Body of pancreas (tissue), 4 donors: Measurements from ENCODE around the gene LTC4S. TPM values are rescaled to one million over a fixed set of nuclear protein-coding genes. Genes with fewer than 3 reads are reported as not detected.

ENCODE experiments used
- ATAC-seq: fragments of 150-250 bp; one replicate; pipeline ENCODE4 v1.9.1; 2016
- DNase-seq, 4 donors: peaks; one replicate each; pipeline ENCODE4 v3.0.0-alpha.2; 2019
- H3K27ac ChIP-seq, 4 donors: fragments of 200-600 bp; sonication (generic); 1 replicate in 3 of 4; 2 replicates in 1 of 4; pipeline versions ENCODE4 v1.5.1 to v1.6.1; 2016 to 2019; ENCODE audit warnings: mild to moderate bottlenecking in 1 of 4, mixed read lengths in 1 of 4, moderate library complexity in 1 of 4
- H3K27me3 ChIP-seq, 2 donors: fragments of 200-600 bp; sonication (generic); one replicate each; pipeline ENCODE4 v1.6.0; 2016; ENCODE audit warnings: mild to moderate bottlenecking in 1 of 2
- H3K36me3 ChIP-seq, 2 donors: fragments of 200-600 bp; sonication (generic); replicated peaks in 1 of 2; 2 replicates each; pipeline ENCODE4 v1.5.1; 2016; ENCODE audit warnings: low read depth in 2 of 2; ENCODE audit not compliant: insufficient read depth in 1 of 2
- H3K4me1 ChIP-seq: fragments of 200-600 bp; sonication (generic); one replicate; pipeline ENCODE4 v1.6.0; 2016
- H3K4me3 ChIP-seq, 2 donors: fragments of 200-600 bp; sonication (generic); 1 replicate in 1 of 2; 2 replicates in 1 of 2; pipeline ENCODE4 v1.5.1; 2016 to 2019
- H3K9me3 ChIP-seq, 3 donors: fragments of 200-600 bp; sonication (generic); 1 replicate in 2 of 3; 2 replicates in 1 of 3; pipeline ENCODE4 v1.5.1; 2016
- CTCF ChIP-seq, 7 experiments: fragments of 450-650 bp in 4 of 7; fragments of 200-600 bp in 3 of 7; sonication (generic) in 3 of 7; IDR thresholded peaks; one replicate each; pipeline ENCODE4 v1.5.1; 2016 to 2019; ENCODE audit warnings: antibody characterized with exemption in 7 of 7
- POLR2A ChIP-seq, 3 donors: fragments of 450-650 bp; IDR thresholded peaks; one replicate each; pipeline ENCODE4 v1.6.1; 2016; ENCODE audit warnings: antibody characterized with exemption in 3 of 3, mild to moderate bottlenecking in 2 of 3
- WGBS, 2 donors: methylation state at CpG; one replicate each; pipeline ENCODE4 v1.1.5; 2017; 5-methylcytosine and 5-hydroxymethylcytosine counted together
- intact Hi-C: fragments of 100-400 bp; cut with DNase I; formaldehyde crosslinking; loops from one replicate; pipeline ENCODE4 v1.15.1; 2023
- microRNA counts, 2 donors: library from miRNA; unstranded; fragments of <30 nt; microRNA quantifications; one replicate each; lab custom pipeline; 2017
- microRNA-seq, 2 donors: library from miRNA; unstranded; fragments of <30 nt; microRNA quantifications; one replicate each; pipeline ENCODE4, GENCODE V29; 2016; ENCODE audit warnings: borderline number of aligned reads in 2 of 2, borderline replicate concordance in 2 of 2
- small RNA-seq: library from RNA; depleted of rRNA; stranded (forward); fragments of <200 nt; gene quantifications from one replicate; pipeline ENCODE3, GENCODE V24; 2016
- total RNA-seq, 2 donors: library from RNA; depleted of rRNA; stranded (reverse); fragments of >200 nt; gene quantifications; one replicate each; pipeline ENCODE4 v1.1.0, GENCODE V29; 2016

The LTC4S gene
- total RNA-seq, 2 donors from 2014 or later = 10.6 to 16.2 TPM

- Histone ChIP-seq H3K4me1 (peaks cover 37% of the 10 kb centered on the region), H3K27me3 (no peaks in the 10 kb centered on the region), H3K4me3 (no peak overlapping the region), H3K36me3 (peaks cover 16 to 20% of the 10 kb centered on the region in 2 donors), H3K9me3 (no peaks in the 10 kb centered on the region), H3K27ac (peak overlapping the region in 3 of 4 donors; percentile 26 to 67 (median 51))
- peak; percentile 79 for ATAC-seq
- intact Hi-C loops = no loop called here
- TF ChIP-seq CTCF (IDR thresholded peaks at IDR 0.05) (no peak), POLR2A (IDR thresholded peaks at IDR 0.05) (no peak)
- DNase-seq = peak; percentile 82 to 89 (median 88)
- WGBS, 2 donors = 44 to 70% methylated on average over 10 to 16 of the region's 16 CpGs
Measured at GRCh38 chr5:179839328-179840256, 45.8 kb downstream of the LTC4S start.

GRCh38 chr5:179840321-179840720, 46.5 kb downstream of the LTC4S start:
- no peaks in the 10 kb centered on the region for H3K27me3 ChIP-seq
- no peak for DNase-seq
- intact Hi-C loops = no loop called here

GRCh38 chr5:179840766-179841165, 47.0 kb downstream of the LTC4S start:
- 71 to 79% methylated on average over 4 to 17 of the region's 17 CpGs for WGBS, 2 donors
- TF ChIP-seq CTCF (IDR thresholded peaks at IDR 0.05) (no peak), POLR2A (IDR thresholded peaks at IDR 0.05) (no peak)
- Histone ChIP-seq H3K27ac (peak overlapping the region in 2 of 4 donors; percentile 24 to 67), H3K9me3 (no peaks in the 10 kb centered on the region), H3K36me3 (peaks cover 16 to 17% of the 10 kb centered on the region in 2 donors), H3K4me3 (no peak overlapping the region), H3K4me1 (peaks cover 37% of the 10 kb centered on the region), H3K27me3 (no peaks in the 10 kb centered on the region)
- peak in 1 of 4 donors; percentile 25 for DNase-seq
- no peak for ATAC-seq
- intact Hi-C loops = no loop called here

More at GRCh38 chr5:179840321-179840720, 46.5 kb downstream of the LTC4S start:
- TF ChIP-seq POLR2A (IDR thresholded peaks at IDR 0.05) (no peak), CTCF (IDR thresholded peaks at IDR 0.05) (no peak)
- H3K27ac ChIP-seq = peak overlapping the region in 3 of 4 donors; percentile 26 to 67 (median 51)
- H3K36me3 ChIP-seq = peaks cover 16 to 20% of the 10 kb centered on the region in 2 donors
- WGBS, 2 donors = 92 to 93% methylated on average over 11 of the region's 11 CpGs
- H3K9me3 ChIP-seq = no peaks in the 10 kb centered on the region
- no peak overlapping the region for H3K4me3 ChIP-seq
- peaks cover 37% of the 10 kb centered on the region for H3K4me1 ChIP-seq
- ATAC-seq = no peak

GRCh38 chr5:179841621-179842020, 47.8 kb downstream of the LTC4S start:
- DNase-seq (peak in 3 of 4 donors; percentile 63 to 74 (median 74)), ATAC-seq (peak; percentile 24)
- Histone ChIP-seq H3K9me3 (no peaks in the 10 kb centered on the region), H3K27ac (peak overlapping the region in 2 of 4 donors; percentile 24 to 67), H3K27me3 (no peaks in the 10 kb centered on the region), H3K4me3 (no peak overlapping the region), H3K36me3 (peaks cover 10 to 12% of the 10 kb centered on the region in 2 donors), H3K4me1 (peaks cover 30% of the 10 kb centered on the region)
- TF ChIP-seq CTCF (IDR thresholded peaks at IDR 0.05) = peak in 1 of 7 experiments; percentile 8
- TF ChIP-seq POLR2A (IDR thresholded peaks at IDR 0.05) = no peak
- WGBS, 2 donors = 57 to 66% methylated on average over 5 to 9 of the region's 9 CpGs
- intact Hi-C loops = no loop called here

MicroRNA genes within 50 kb of the gene (microRNA counts, 767-probe panel; counts per million panel counts)
- microRNA hsa-miR-1229 (lab: Ali Mortazavi, UCI) = 0 to 736 counts per million in 2 donors

Small RNA genes lying within 50 kb of the gene (microRNA-seq; reads per million reads assigned to microRNA genes)
- gene MIR1229 = 2.3 to 2.7 reads per million in 2 donors

Small RNA genes lying within 50 kb of the gene (small RNA-seq; reads per million reads assigned to genes)
- gene MIR1229 = not detected

Other genes starting within 250 kb of the LTC4S start
- gene RUFY1, start 243.4 kb upstream of the LTC4S start, total RNA-seq = 10 to 100 TPM; 26.2 to 38.2 TPM
- gene HNRNPH1, start 170.3 kb upstream of the LTC4S start, total RNA-seq = 100 to 1,000 TPM; 335 to 732 TPM
- not detected for gene CBY3, start 113.0 kb upstream of the LTC4S start, total RNA-seq
- gene CANX, start 95.0 kb upstream of the LTC4S start, total RNA-seq = 100 to 1,000 TPM; 262 to 401 TPM
- gene MAML1, start 61.2 kb upstream of the LTC4S start, total RNA-seq = 10 to 100 TPM; 18.1 to 18.2 TPM
- gene MGAT4B, start 12.9 kb downstream of the LTC4S start, total RNA-seq = 10 to 100 TPM; 89.0 to 90.0 TPM
- 100 to 1,000 TPM; 249 to 606 TPM for gene SQSTM1, start 26.9 kb downstream of the LTC4S start, total RNA-seq
- 10 to 100 TPM; 23.4 to 34.8 TPM for gene MRNIP, start 64.8 kb downstream of the LTC4S start, total RNA-seq
- 100 to 1,000 TPM in 1 of 2 donors, 10 to 100 TPM in 1; 69.8 to 121 TPM for gene TBC1D9B, start 113.9 kb downstream of the LTC4S start, total RNA-seq